Endodermal cell (in vitro differentiated cells): ENCODE data around the gene PTPRQ. TPM values are rescaled to one million over a fixed set of nuclear protein-coding genes. Genes with fewer than 3 reads are reported as not detected.

ENCODE experiments used
- DNase-seq: peaks from one replicate; pipeline ENCODE4 v3.0.0-alpha.2; 2017
- H3K27ac ChIP-seq: 2 replicates; pipeline ENCODE4 v1.5.1; 2013; ENCODE audit warnings: mild to moderate bottlenecking, low read depth, low read length, moderate library complexity
- H3K27me3 ChIP-seq: 2 replicates; pipeline ENCODE4 v1.6.1; 2013; ENCODE audit warnings: mild to moderate bottlenecking, low read length, moderate library complexity; ENCODE audit not compliant: insufficient read depth, control insufficient read depth, poor library complexity, severe bottlenecking
- H3K36me3 ChIP-seq: 2 replicates; pipeline ENCODE4 v1.7.0; 2013; ENCODE audit warnings: mild to moderate bottlenecking, low read length, moderate library complexity; ENCODE audit not compliant: control insufficient read depth, insufficient read depth
- H3K4me1 ChIP-seq: one replicate; pipeline ENCODE4 v1.7.0; 2013; ENCODE audit warnings: low read length; ENCODE audit not compliant: control insufficient read depth, insufficient read depth
- H3K4me3 ChIP-seq: 2 replicates; pipeline ENCODE4 v1.5.1; 2013; ENCODE audit warnings: mild to moderate bottlenecking, low read length, moderate library complexity
- H3K9ac ChIP-seq: 2 replicates; pipeline ENCODE4 v1.6.1; 2013; ENCODE audit warnings: mild to moderate bottlenecking, low read length, moderate library complexity; ENCODE audit not compliant: poor library complexity, severe bottlenecking; ENCODE audit errors: extremely low read depth
- H3K9me3 ChIP-seq: 2 replicates; pipeline ENCODE4 v1.6.1; 2013; ENCODE audit warnings: mild to moderate bottlenecking, low read length, moderate library complexity; ENCODE audit not compliant: control insufficient read depth
- H3K27ac Mint-ChIP-seq: 2 replicates; pipeline ENCODE4 v1.8.0; 2020; ENCODE audit warnings: mixed read lengths
- H3K27me3 Mint-ChIP-seq: 2 replicates; pipeline ENCODE4 v1.8.0; 2021; ENCODE audit warnings: mild to moderate bottlenecking, mixed read lengths; ENCODE audit not compliant: insufficient read depth
- H3K36me3 Mint-ChIP-seq: 2 replicates; pipeline ENCODE4 v1.8.0; 2020; ENCODE audit warnings: low read depth, mixed read lengths
- H3K4me1 Mint-ChIP-seq: 2 replicates; pipeline ENCODE4 v1.8.0; 2020; ENCODE audit warnings: mixed read lengths
- H3K4me3 Mint-ChIP-seq: 2 replicates; pipeline ENCODE4 v1.8.0; 2020; ENCODE audit warnings: mild to moderate bottlenecking, moderate library complexity, mixed read lengths
- H3K9me3 Mint-ChIP-seq: 2 replicates; pipeline ENCODE4 v1.8.0; 2020; ENCODE audit warnings: mild to moderate bottlenecking, mixed read lengths
- CTCF ChIP-seq: fragments of 200-600 bp; sonication (generic); conservative IDR thresholded peaks from 2 replicates; pipeline ENCODE4 v1.5.0; 2021; ENCODE audit warnings: antibody characterized with exemption, mild to moderate bottlenecking
- WGBS, 2 experiments: methylation state at CpG; one replicate each; pipeline versions ENCODE4 v1.1.5 to v1.1.7; 2013; ENCODE audit warnings: missing lambda C conversion rate in 2 of 2, mixed read lengths in 1 of 2; ENCODE audit not compliant: insufficient coverage in 1 of 2, insufficient read length in 1 of 2; 5-methylcytosine and 5-hydroxymethylcytosine counted together
- total RNA-seq, 2 donors: library from RNA; stranded (reverse); fragmentation: NEBNext Ultra II Directional in 1 of 2; extraction: Animal tissue kit (Norgen Biotek cat#: 25700) in 1 of 2; gene quantifications; 2 replicates in 1 of 2; 3 replicates in 1 of 2; pipeline ENCODE4 v1.2.1, GENCODE V29; 2021

Gene PTPRQ
- total RNA-seq, 2 donors from 2014 or later: 0.13 TPM; not detected in 1

- peaks cover 6% of the 10 kb centered on the region for H3K27me3 ChIP-seq
- no peak for DNase-seq
Observed at GRCh38 chr12:80697270-80697887, 253.3 kb downstream of the PTPRQ start.

GRCh38 chr12:80698256-80698655 lies 254.2 kb downstream of the PTPRQ start:
- Mint-ChIP-seq H3K36me3 (no peaks in the 10 kb centered on the region), H3K27me3 (peaks cover 11% of the 10 kb centered on the region), H3K4me3 (no peak overlapping the region), H3K9me3 (no peaks in the 10 kb centered on the region), H3K27ac (no peak overlapping the region), H3K4me1 (peaks cover 8% of the 10 kb centered on the region)
- Histone ChIP-seq H3K9me3 (no peaks in the 10 kb centered on the region), H3K4me1 (peaks cover 4% of the 10 kb centered on the region), H3K36me3 (no peaks in the 10 kb centered on the region), H3K27ac (no peak overlapping the region), H3K27me3 (peaks cover 6% of the 10 kb centered on the region), H3K9ac (no peak overlapping the region), H3K4me3 (no peak overlapping the region)
- no peak for DNase-seq
- no peak for TF ChIP-seq CTCF
- WGBS, 2 experiments: 89 to 94% methylated on average over 5 to 7 of the region's 7 CpGs

More at GRCh38 chr12:80697270-80697887, 253.3 kb downstream of the PTPRQ start:
- H3K4me3 ChIP-seq: no peak overlapping the region
- H3K27me3 Mint-ChIP-seq: peaks cover 11% of the 10 kb centered on the region
- no peak overlapping the region for H3K27ac Mint-ChIP-seq
- H3K27ac ChIP-seq: no peak overlapping the region
- no peaks in the 10 kb centered on the region for H3K36me3 ChIP-seq
- H3K4me3 Mint-ChIP-seq: no peak overlapping the region
- H3K9me3 ChIP-seq: no peaks in the 10 kb centered on the region
- TF ChIP-seq CTCF: no peak
- H3K36me3 Mint-ChIP-seq: no peaks in the 10 kb centered on the region
- no peak overlapping the region for H3K9ac ChIP-seq
- no peaks in the 10 kb centered on the region for H3K9me3 Mint-ChIP-seq
- no peaks in the 10 kb centered on the region for H3K4me1 ChIP-seq
- 79 to 83% methylated on average over 1 of the region's 2 CpGs for WGBS, 2 experiments
- H3K4me1 Mint-ChIP-seq: no peaks in the 10 kb centered on the region

DNA sequence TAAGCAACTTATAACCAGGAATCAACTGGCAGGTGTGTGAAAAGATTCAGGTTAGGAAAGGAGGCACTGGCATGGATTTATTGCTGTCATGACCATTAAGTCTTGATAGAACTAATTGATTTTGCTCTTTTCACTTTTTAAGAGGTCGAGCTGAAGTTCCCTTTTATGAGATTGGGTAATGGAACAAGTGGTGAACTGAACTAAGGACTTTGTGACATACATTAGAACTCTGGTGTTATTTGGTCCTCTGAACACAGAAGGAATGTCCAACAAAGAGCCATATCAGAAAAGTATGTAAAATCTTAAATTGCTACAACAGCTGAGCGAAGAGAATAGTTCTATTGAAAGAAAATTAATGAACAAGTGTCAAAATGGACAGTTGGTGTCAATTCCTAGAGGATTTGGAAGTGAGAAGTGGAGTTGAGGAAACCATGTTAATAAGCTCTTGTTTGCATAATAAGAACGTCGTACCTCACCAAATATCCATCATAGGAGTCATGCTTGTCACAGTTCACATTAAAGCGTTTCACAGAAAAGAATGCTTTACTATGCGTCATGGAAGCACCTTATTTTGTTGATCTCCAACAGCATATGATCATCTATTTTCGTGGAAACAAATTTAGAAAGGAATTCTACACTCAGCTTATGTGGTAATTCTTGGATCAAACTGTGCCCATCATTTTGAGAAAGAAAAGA lies 255.0 kb downstream of the PTPRQ start:
- no peak for TF ChIP-seq CTCF
- 85 to 90% methylated on average over 5 to 7 of the region's 7 CpGs for WGBS, 2 experiments
- Histone ChIP-seq H3K36me3 (no peaks in the 10 kb centered on the region), H3K9ac (no peak overlapping the region), H3K27ac (no peak overlapping the region), H3K4me1 (peaks cover 7% of the 10 kb centered on the region), H3K27me3 (peaks cover 6% of the 10 kb centered on the region), H3K9me3 (no peaks in the 10 kb centered on the region), H3K4me3 (no peak overlapping the region)
- DNase-seq: no peak
- peaks cover 10% of the 10 kb centered on the region for H3K4me1 Mint-ChIP-seq
- H3K36me3 Mint-ChIP-seq: no peaks in the 10 kb centered on the region
- no peak overlapping the region for H3K4me3 Mint-ChIP-seq
- H3K9me3 Mint-ChIP-seq: no peaks in the 10 kb centered on the region
- no peak overlapping the region for H3K27ac Mint-ChIP-seq
- H3K27me3 Mint-ChIP-seq: peaks cover 11% of the 10 kb centered on the region
